Stomach (tissue), 9 donors: ENCODE measurements around the gene CST3. TPM values are rescaled to one million over a fixed set of nuclear protein-coding genes. Genes with fewer than 3 reads are reported as not detected.

Source experiments
- DNase-seq, 2 donors: peaks; one replicate each; pipeline versions ENCODE4 v3.0.0 to v3.0.0-alpha.2; 2013 to 2019
- H3K27ac ChIP-seq, 5 donors: fragments of 200-600 bp in 4 of 5; sonication (generic) in 4 of 5; one replicate each; pipeline ENCODE4 v1.5.1; 2013 to 2019; ENCODE audit warnings: mild to moderate bottlenecking in 1 of 5, moderate library complexity in 1 of 5
- H3K27me3 ChIP-seq, 3 donors: fragments of 200-600 bp; sonication (generic); one replicate each; pipeline ENCODE4 v1.5.1; 2017 to 2019; ENCODE audit warnings: mixed run types in 1 of 3
- H3K36me3 ChIP-seq, 4 donors: fragments of 200-600 bp; sonication (generic); 1 replicate in 3 of 4; 2 replicates in 1 of 4; pipeline ENCODE4 v1.5.1; 2016 to 2019
- H3K4me1 ChIP-seq, 4 donors: fragments of 200-600 bp; sonication (generic); one replicate each; pipeline ENCODE4 v1.5.1; 2016 to 2019
- H3K4me3 ChIP-seq, 4 donors: fragments of 200-600 bp; sonication (generic) in 3 of 4; one replicate each; pipeline ENCODE4 v1.5.1; 2016 to 2019; ENCODE audit warnings: mild to moderate bottlenecking in 1 of 4
- H3K9me3 ChIP-seq, 4 donors: fragments of 200-600 bp; sonication (generic); one replicate each; pipeline ENCODE4 v1.5.1; 2016 to 2019
- EP300 ChIP-seq: sonication (generic); formaldehyde crosslinking; IDR thresholded peaks from one replicate; pipeline ENCODE4 v1.6.1; 2017; ENCODE audit warnings: antibody characterized with exemption
- POLR2A ChIP-seq, 4 donors: fragments of 450-650 bp; IDR thresholded peaks; one replicate each; pipeline ENCODE4 v1.6.1; 2016; ENCODE audit warnings: antibody characterized with exemption in 4 of 4, control low read depth in 2 of 4, mild to moderate bottlenecking in 1 of 4, moderate library complexity in 1 of 4
- POLR2AphosphoS5 ChIP-seq, 3 donors: sonication (generic); formaldehyde crosslinking; IDR thresholded peaks; one replicate each; pipeline ENCODE4 v1.6.1; 2016; ENCODE audit warnings: antibody characterized with exemption in 3 of 3
- WGBS, 5 donors: extraction: QIAGEN DNeasy Blood & Tissue Kit in 3 of 5; methylation state at CpG; one replicate each; pipeline versions ENCODE4 v1.1.5 to v1.1.7; 2013 to 2018; 5-methylcytosine and 5-hydroxymethylcytosine counted together
- intact Hi-C: fragments of 100-400 bp; cut with DNase I; formaldehyde crosslinking; loops from one replicate; pipeline ENCODE4 v1.15.1; 2023; ENCODE audit warnings: low total_unique reads
- polyA plus RNA-seq, 3 donors: library from polyadenylated mRNA; stranded (reverse); fragments of 200-250 nt; gene quantifications; one replicate each; pipeline ENCODE4 v1.2.3, GENCODE V29; 2013
- total RNA-seq, 5 donors: library from RNA; depleted of rRNA; stranded (reverse); fragments of >200 nt; gene quantifications; one replicate each; pipeline versions ENCODE4 v1.1.0 to v1.2.3, GENCODE V29; 2014 to 2016
- TF ChIP-seq, protein P1 (sequence below), 7 experiments: fragments of 450-650 bp in 4 of 7; fragments of 200-600 bp in 3 of 7; sonication (generic) in 3 of 7; IDR thresholded peaks; one replicate each; pipeline ENCODE4 v1.5.1; 2016 to 2019; ENCODE audit warnings: antibody characterized with exemption in 7 of 7, control low read depth in 2 of 7, mild to moderate bottlenecking in 1 of 7
- donor health status: healthy with polysubstance abuse.
- donor health status: Bipolar disorder and iron deficiency.
- donor health status: healthy.

CST3 gene
- total and polyA plus RNA-seq, 8 donors = 231 to 2,024 (median 578) TPM

GRCh38 chr20:23602699-23603098, 35.1 kb downstream of the CST3 start:
- WGBS, 5 donors = 73 to 86% (median 77%) methylated on average over 6 of the region's 6 CpGs
- H3K4me1 ChIP-seq = peaks cover 0 to 12% (median 9%) of the 10 kb centered on the region in 4 donors
- intact Hi-C loops = loop anchor here (10.0 kb wide), 1 partner anchor 158 kb away; no protein-coding TSS in a partner anchor
- H3K4me3 ChIP-seq = no peak overlapping the region
- H3K27me3 ChIP-seq = no peaks in the 10 kb centered on the region
- TF ChIP-seq POLR2AphosphoS5 (IDR thresholded peaks at IDR 0.05) (no peak), POLR2A (IDR thresholded peaks at IDR 0.05) (no peak), EP300 (no peak)
- TF ChIP-seq, protein P1, sequence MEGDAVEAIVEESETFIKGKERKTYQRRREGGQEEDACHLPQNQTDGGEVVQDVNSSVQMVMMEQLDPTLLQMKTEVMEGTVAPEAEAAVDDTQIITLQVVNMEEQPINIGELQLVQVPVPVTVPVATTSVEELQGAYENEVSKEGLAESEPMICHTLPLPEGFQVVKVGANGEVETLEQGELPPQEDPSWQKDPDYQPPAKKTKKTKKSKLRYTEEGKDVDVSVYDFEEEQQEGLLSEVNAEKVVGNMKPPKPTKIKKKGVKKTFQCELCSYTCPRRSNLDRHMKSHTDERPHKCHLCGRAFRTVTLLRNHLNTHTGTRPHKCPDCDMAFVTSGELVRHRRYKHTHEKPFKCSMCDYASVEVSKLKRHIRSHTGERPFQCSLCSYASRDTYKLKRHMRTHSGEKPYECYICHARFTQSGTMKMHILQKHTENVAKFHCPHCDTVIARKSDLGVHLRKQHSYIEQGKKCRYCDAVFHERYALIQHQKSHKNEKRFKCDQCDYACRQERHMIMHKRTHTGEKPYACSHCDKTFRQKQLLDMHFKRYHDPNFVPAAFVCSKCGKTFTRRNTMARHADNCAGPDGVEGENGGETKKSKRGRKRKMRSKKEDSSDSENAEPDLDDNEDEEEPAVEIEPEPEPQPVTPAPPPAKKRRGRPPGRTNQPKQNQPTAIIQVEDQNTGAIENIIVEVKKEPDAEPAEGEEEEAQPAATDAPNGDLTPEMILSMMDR (IDR thresholded peaks at IDR 0.05) = no peak
- H3K36me3 ChIP-seq = no peaks in the 10 kb centered on the region
- H3K27ac ChIP-seq = no peak overlapping the region
- DNase-seq = no peak
- no peaks in the 10 kb centered on the region for H3K9me3 ChIP-seq

GRCh38 chr20:23602241-23602640, 35.5 kb downstream of the CST3 start:
- H3K27me3 ChIP-seq = no peaks in the 10 kb centered on the region
- no peak for DNase-seq
- H3K4me1 ChIP-seq = peaks cover 0 to 12% (median 9%) of the 10 kb centered on the region in 4 donors
- intact Hi-C loops = loop anchor here (10.0 kb wide), 1 partner anchor 157 kb away; no protein-coding TSS in a partner anchor
- TF ChIP-seq, protein P1 (IDR thresholded peaks at IDR 0.05) = no peak
- TF ChIP-seq EP300 (no peak), POLR2A (IDR thresholded peaks at IDR 0.05) (no peak), POLR2AphosphoS5 (IDR thresholded peaks at IDR 0.05) (no peak)
- no peak overlapping the region for H3K27ac ChIP-seq
- no peaks in the 10 kb centered on the region for H3K9me3 ChIP-seq
- no peak overlapping the region for H3K4me3 ChIP-seq
- 41 to 83% (median 71%) methylated on average over 2 of the region's 2 CpGs for WGBS, 5 donors
- no peaks in the 10 kb centered on the region for H3K36me3 ChIP-seq

- Histone ChIP-seq H3K27me3 (no peaks in the 10 kb centered on the region), H3K9me3 (no peaks in the 10 kb centered on the region), H3K4me1 (peaks cover 0 to 12% (median 6%) of the 10 kb centered on the region in 4 donors), H3K36me3 (no peaks in the 10 kb centered on the region), H3K4me3 (no peak overlapping the region), H3K27ac (no peak overlapping the region)
- no peak for DNase-seq
- intact Hi-C loops = loop anchor here (10.0 kb wide), 1 partner anchor 157 kb away; no protein-coding TSS in a partner anchor
- 61 to 77% (median 70%) methylated on average over 4 of the region's 4 CpGs for WGBS, 5 donors
- TF ChIP-seq POLR2A (IDR thresholded peaks at IDR 0.05) (no peak), POLR2AphosphoS5 (IDR thresholded peaks at IDR 0.05) (no peak), EP300 (no peak)
- TF ChIP-seq, protein P1 (IDR thresholded peaks at IDR 0.05) = no peak
These were observed 36.0 kb downstream of the CST3 start for GRCh38 chr20:23601715-23602114.

DNA sequence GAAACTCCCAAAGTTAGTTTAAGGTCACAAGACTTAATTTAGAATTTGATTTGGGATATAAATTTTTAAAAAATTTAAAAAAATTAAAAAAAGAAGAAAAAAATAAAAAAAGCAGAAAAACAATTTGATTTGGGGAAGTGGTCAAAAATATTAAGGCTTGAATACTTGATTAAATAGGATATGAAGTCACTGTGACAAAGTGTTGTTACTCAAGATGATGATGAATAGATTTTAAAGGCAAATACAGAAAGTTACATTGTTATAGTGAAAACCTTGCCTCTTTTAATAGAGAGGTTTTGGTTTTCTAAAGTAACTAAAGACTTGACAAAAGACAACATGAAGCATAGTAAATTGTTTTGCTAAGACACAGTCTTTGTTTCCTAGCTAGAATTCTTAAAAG, 39.3 kb downstream of the CST3 start:
- no peak for DNase-seq
- TF ChIP-seq POLR2A (IDR thresholded peaks at IDR 0.05) (no peak), EP300 (no peak), POLR2AphosphoS5 (IDR thresholded peaks at IDR 0.05) (no peak)
- TF ChIP-seq, protein P1 (IDR thresholded peaks at IDR 0.05) = no peak
- Histone ChIP-seq H3K27ac (no peak overlapping the region), H3K9me3 (no peaks in the 10 kb centered on the region), H3K27me3 (no peaks in the 10 kb centered on the region), H3K36me3 (no peaks in the 10 kb centered on the region), H3K4me1 (peaks cover 0 to 19% (median 0%) of the 10 kb centered on the region in 4 donors), H3K4me3 (no peak overlapping the region)
- intact Hi-C loops = no loop called here
